GM04503 (cell line): ENCODE results near the gene SLC30A10.
"Not testable (repeated sequence)": the region's sequence is repeated elsewhere in the genome, so short reads cannot be mapped to it uniquely, and the experiment has no call there.

Source experiments
- DNase-seq: peaks from one replicate; pipeline ENCODE4 v3.0.0-alpha.2; 2012; ENCODE audit warnings: low read depth

The SLC30A10 gene

DNA sequence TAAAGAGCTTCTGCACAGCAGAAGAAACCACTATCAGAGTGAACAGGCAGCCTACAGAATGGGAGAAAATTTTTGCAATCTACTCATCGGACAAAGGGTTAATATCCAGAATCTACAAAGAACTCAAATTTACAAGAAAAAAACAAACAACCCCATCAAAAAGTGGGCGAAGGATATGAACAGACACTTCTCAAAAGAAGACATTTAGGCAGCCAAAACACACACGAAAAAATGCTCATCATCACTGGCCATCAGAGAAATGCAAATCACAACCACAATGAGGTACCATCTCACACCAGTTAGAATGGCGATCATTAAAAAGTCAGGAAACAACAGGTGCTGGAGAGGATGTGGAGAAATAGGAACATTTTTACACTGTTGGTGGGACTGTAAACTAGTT is 36.5 kb downstream of the SLC30A10 start:
- not testable (repeated sequence) for DNase-seq

DNA sequence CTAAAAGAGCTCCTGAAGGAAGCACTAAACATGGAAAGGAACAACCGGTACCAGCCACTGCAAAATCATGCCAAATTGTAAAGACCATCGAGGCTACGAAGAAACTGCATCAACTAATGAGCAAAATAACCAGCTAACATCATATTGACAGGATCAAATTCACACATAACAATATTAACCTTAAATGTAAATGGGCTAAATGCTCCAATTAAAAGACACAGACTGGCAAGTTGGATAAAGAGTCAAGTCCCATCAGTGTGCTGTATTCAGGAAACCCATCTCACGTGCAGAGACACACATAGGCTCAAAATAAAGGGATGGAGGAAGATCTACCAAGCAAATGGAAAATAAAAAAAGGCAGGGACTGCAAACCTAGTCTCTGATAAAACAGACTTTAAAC is 39.7 kb downstream of the SLC30A10 start:
- DNase-seq, result not testable (repeated sequence)

DNA sequence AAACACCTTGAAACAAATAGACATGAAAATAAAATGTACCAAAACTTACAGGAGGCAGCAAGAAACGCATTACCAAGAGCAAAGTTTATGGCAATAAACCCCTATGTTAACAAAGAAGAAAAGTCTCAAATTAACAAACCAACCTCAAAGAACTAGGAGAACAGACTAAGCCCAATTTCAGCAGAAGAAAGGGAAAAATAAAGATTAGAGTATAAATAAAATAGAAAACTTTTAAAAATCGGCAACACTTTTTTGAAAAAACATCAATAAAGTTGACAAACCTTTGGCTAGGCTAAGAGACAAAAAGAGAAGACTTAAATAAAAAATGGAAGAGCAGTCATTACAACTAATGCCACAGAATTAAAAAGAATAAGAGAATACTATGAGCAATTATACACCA is 42.7 kb downstream of the SLC30A10 start:
- no peak for DNase-seq

DNA sequence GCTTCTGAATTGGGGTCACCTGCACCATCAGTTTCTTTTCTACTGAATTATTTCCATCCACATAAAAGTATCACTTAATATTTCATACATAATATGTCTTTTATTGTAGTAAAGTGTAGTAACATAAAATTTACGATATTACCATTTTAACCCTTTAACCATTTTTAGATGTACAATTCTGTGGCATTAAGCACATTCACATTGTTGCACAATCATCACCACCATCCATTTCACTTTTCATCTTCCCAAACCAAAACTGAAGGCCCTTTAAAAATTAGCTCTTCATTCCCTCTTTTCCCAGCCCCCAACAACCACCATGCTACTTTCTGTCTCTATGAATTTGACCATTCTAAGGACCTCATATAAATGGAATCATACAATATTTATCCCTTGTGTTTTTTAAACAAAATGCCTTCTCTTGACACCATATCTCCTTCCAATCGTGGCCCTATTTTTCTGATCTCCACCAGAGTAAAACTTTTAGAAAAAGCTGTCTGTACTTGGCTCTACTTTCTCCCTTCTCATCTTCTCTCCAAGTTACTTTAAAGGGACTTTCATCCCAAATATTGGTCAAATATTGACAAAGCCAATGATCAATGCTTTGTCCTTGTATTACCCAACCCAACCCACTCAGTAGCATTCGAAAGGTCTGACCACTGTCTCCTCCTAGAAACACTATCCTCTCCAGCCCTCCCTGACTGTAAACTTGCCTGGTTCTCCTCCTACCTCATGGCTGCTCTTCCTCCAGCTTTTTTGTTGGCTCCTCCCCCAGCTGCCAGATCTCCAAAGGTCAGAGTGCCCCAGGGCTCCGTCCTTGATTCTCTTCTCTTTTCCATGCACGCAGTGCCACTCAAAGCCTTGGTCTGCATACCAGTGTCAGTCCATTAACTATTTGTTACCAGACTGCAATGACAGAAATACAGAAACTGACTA is 44.7 kb downstream of the SLC30A10 start:
- DNase-seq, result no peak

DNA sequence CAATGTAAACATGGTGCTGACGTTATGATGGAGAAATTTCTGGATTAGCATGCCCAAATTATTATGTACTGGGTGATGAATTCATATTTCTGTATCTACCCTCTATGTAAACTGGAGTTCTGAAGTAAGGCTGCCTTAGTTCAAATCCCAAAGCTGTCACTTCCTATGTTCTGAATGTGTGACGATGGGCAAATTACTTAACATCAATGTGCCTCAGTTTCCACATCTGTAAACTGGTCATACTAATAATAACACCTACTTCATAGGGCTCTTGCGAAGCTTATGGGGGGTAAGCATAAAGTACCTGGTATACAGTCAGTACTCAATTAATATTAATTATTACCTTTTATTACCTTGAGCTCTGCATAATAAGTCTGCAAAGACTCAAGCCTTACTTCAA is 45.6 kb downstream of the SLC30A10 start:
- no peak for DNase-seq

DNA sequence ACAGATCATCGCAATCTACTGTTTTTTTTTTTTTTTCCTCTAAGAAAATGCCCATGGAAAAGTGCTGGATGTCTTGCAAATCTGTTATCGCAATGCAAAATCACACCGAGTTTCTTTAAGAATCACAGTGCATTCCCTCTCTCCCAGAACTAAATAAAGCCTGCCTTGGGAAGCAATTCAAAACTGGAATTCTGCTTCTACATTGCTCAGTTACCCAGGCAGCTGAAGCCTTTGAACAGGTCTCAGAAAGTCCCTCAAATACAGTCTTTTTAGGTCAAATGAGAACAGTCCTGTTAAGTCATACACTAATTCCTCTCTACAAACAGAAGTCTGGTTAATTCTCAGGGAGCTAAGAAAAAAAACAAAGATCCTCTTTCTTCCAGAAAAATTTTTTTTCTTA is 46.3 kb downstream of the SLC30A10 start:
- no peak for DNase-seq

DNA sequence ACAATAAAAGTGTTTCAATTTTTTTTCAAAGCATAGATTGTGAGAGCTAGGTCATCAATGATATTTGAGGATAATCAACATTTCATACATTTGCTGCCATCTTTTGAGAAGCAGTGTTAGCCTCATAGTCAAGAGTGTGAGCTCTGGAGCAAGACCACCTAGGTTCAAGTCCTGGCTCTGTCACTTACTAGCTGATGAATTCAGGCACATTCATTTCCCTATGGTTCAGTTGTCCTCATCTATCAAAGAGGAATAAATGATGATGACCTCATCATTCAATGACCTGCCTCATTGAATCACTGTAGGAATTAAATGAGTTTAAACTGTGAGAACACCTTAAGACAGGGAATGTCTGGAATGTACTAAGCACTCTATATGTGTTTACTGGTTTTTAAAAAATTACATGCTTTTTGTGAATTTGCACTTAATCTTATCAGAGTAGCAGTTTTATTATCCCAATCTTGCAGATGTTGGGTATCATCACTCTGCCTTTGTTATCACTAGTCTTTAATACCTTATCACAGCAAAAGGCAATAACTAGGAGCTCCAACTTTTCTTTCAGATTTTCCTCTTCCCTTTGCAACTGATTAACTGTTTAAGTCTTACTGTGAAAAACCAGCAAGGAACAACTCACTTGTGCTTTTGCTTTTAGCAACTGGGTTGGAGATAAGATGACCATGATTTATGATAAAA is 47.4 kb downstream of the SLC30A10 start:
- DNase-seq, result no peak

DNA sequence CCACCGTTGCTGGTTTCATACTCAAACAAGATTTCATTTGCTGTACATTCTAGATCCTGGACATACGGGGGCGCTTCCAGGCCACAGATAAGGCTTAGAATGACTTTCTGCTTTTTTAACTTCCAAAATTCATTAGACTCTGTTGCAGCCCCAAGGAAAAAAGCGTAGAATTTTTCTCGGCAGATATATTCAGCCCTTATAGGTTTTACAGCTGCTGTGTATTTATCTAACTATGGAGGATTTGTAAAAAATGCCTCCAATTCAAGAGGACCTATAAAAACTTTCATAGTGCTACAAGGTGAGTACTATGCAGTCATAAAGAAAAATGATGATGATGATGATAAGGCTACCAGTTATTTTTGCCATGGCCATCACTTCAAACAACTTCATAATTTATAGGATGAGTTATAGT is 51.6 kb downstream of the SLC30A10 start:
- DNase-seq, result no peak

DNA sequence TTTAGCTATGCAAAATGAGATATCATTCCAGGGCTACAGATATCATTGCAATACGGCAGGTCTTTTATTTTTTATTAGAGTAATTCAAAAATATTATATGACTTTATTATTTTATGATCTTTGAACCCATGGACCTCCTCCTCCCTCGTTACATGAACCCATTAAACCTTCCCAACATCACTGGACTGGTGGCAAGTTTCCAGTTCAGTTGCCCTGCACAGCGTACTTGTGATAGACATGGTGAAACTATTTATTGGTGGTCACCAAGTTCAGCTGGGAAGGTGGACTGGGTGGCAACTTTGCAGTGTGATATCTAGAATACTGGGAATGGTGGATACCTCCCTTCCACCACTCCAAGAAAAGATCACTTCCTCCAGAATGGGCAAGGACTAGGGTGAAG is 52.5 kb downstream of the SLC30A10 start:
- no peak for DNase-seq

DNA sequence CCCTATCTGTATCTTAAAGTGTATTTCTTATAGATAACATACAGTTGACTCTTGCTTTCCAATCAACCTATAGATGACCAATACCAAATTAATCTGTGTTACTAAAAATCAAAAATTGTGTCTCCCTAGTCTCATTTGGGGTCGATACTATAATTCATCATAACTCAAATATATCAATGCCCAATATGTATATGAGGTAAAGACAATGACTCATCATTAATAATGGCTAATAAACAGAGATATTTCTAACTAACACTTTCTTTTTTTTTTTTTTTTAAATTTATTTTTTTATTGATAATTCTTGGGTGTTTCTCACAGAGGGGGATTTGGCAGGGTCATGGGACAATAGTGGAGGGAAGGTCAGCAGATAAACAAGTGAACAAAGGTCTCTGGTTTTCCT is 55.8 kb downstream of the SLC30A10 start:
- not testable (repeated sequence) for DNase-seq

DNA sequence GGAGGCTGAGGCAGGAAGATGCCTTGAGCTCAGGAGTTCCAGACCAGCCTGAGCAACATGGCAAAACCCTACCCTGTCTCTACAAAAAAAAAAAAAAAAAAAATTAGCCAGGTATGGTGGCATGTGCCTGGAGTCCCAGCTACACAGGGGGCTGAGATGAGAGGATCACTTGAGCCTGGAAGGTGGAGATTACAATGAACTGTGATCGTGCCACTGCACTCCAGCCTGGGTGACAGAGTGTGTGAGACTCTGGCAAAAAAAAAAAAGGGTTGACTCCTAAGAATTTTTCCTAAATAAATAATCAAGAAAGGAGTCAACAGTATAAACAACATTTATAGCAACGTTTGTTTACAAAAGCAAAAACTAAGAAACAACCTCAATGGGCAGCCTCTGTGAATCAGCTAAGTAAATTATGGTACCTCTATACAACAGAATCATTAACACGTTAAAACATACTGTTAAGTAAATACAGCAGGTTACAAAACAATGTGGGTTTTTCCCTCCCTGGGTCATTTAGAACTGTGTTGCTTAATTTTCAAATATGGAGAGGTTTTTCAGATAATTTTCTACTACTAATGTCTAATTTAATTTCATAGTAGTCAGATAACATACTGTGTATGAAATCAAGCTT is 56.8 kb downstream of the SLC30A10 start:
- no peak for DNase-seq

DNA sequence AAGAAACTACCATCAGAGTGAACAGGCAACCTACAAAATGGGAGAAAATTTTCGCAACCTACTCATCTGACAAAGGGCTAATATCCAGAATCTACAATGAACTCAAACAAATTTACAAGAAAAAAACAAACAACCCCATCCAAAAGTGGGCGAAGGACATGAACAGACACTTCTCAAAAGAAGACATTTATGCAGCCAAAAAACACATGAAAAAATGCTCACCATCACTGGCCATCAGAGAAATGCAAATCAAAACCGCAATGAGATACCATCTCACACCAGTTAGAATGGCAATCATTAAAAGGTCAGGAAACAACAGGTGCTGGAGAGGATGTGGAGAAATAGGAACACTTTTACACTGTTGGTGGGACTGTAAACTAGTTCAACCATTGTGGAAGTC is 59.7 kb downstream of the SLC30A10 start:
- DNase-seq, result not testable (repeated sequence)
